Measurements from ENCODE around the gene STAB1. TPM values are rescaled to one million over a fixed set of nuclear protein-coding genes. Genes with fewer than 3 reads are reported as not detected.

The STAB1 gene
- total and polyA plus RNA-seq, 2 of the 8 experiments (the other 6 are each of a cell fraction or from before 2014, with no cell fraction given), result 1.0 to 1.9 TPM

- TF ChIP-seq CHD7 (IDR thresholded peaks at IDR 0.05; ENCODE audit: insufficient replicate concordance, low read length) (no peak), SUZ12 (IDR thresholded peaks at IDR 0.05; ENCODE audit: low read length) (no peak), TCF12 (IDR thresholded peaks at IDR 0.05; ENCODE audit: low read depth, low read length) (no peak), SP1 (IDR thresholded peaks at IDR 0.05; ENCODE audit: low read depth, low read length) (no peak)
Measured at GRCh38 chr3:52514576-52514975, 19.4 kb downstream of the STAB1 start (continued).
